ENCODE data around the gene RAD51B.

RAD51B gene

DNA sequence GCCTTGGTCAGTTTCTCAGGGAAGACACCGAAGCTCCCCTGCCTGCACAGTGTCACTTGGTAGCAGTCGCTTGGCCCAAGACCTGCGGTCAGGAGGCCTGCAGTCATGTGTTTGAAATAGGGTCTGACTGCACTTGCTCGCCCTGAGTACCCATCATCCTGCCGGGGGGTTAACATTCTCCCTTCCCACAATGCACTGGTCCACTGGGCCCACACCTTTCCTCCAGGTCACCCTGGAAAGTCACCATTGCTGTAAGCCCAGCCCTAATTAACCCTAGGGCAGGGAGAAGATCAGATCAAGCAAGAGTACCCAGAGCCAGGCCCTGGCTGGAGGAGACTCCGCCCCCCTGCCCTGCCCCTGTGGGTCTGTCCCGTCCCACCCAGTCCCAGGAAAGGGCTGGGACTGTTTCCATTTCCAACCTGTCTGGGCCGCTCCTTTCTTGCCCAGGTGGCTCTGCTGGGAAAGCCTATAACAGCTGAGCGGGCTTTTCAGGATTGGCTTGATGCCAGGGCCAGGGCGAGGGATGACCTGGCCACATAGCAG is 886.2 kb downstream of the RAD51B start:
- no peak for DNase-seq
- in situ Hi-C loops (cut with HindIII; ENCODE audit: low pct_ligation_motif_present, low sequenced_read_pairs): no loop called here
- no peak for TF ChIP-seq CTCF (IDR thresholded peaks at IDR 0.05; ENCODE audit: low read depth, low read length, missing control alignments)
- no peaks in the 10 kb centered on the region for H3K36me3 ChIP-seq (replicated peaks)
- no peak overlapping the region for H3K27ac ChIP-seq
- no peak overlapping the region for H3K4me3 ChIP-seq (ENCODE audit: low read depth, low read length)
- no peaks in the 10 kb centered on the region for H3K27me3 ChIP-seq (replicated peaks)

GRCh38 chr14:68707482-68707881 is 887.9 kb downstream of the RAD51B start:
- Histone ChIP-seq H3K27me3 (replicated peaks) (no peaks in the 10 kb centered on the region), H3K27ac (no peak overlapping the region), H3K36me3 (replicated peaks) (no peaks in the 10 kb centered on the region), H3K4me3 (ENCODE audit: low read depth, low read length) (no peak overlapping the region)
- no peak for TF ChIP-seq CTCF (IDR thresholded peaks at IDR 0.05; ENCODE audit: low read depth, low read length, missing control alignments)
- in situ Hi-C loops (cut with HindIII; ENCODE audit: low pct_ligation_motif_present, low sequenced_read_pairs): no loop called here
- no peak for DNase-seq

GRCh38 chr14:68708343-68708742 is 888.8 kb downstream of the RAD51B start:
- DNase-seq: no peak
- H3K27me3 ChIP-seq (replicated peaks): no peaks in the 10 kb centered on the region
- no peak overlapping the region for H3K4me3 ChIP-seq (ENCODE audit: low read depth, low read length)
- in situ Hi-C loops (cut with HindIII; ENCODE audit: low pct_ligation_motif_present, low sequenced_read_pairs): no loop called here
- H3K36me3 ChIP-seq (replicated peaks): no peaks in the 10 kb centered on the region
- no peak for TF ChIP-seq CTCF (IDR thresholded peaks at IDR 0.05; ENCODE audit: low read depth, low read length, missing control alignments)
- no peak overlapping the region for H3K27ac ChIP-seq

GRCh38 chr14:68709007-68709406 is 889.4 kb downstream of the RAD51B start:
- in situ Hi-C loops (cut with HindIII; ENCODE audit: low pct_ligation_motif_present, low sequenced_read_pairs): no loop called here
- Histone ChIP-seq H3K27ac (no peak overlapping the region), H3K36me3 (replicated peaks) (no peaks in the 10 kb centered on the region), H3K27me3 (replicated peaks) (no peaks in the 10 kb centered on the region), H3K4me3 (ENCODE audit: low read depth, low read length) (no peak overlapping the region)
- TF ChIP-seq CTCF (IDR thresholded peaks at IDR 0.05; ENCODE audit: low read depth, low read length, missing control alignments): no peak
- no peak for DNase-seq

GRCh38 chr14:68710776-68711175 is 891.2 kb downstream of the RAD51B start:
- Histone ChIP-seq H3K4me3 (ENCODE audit: low read depth, low read length) (no peak overlapping the region), H3K27ac (no peak overlapping the region), H3K27me3 (replicated peaks) (no peaks in the 10 kb centered on the region), H3K36me3 (replicated peaks) (no peaks in the 10 kb centered on the region)
- in situ Hi-C loops (cut with HindIII; ENCODE audit: low pct_ligation_motif_present, low sequenced_read_pairs): no loop called here
- no peak for DNase-seq
- no peak for TF ChIP-seq CTCF (IDR thresholded peaks at IDR 0.05; ENCODE audit: low read depth, low read length, missing control alignments)
